EL (cell line): ENCODE results near the gene HEXIM1.
A peak's percentile ranks its signal among the peaks of the same experiment; 100 is the strongest.

Experiments
- DNase-seq: peaks from one replicate; pipeline ENCODE4 v3.0.0-alpha.2; 2016

HEXIM1 gene

GRCh38 chr17:45130681-45131615 is 17.3 kb upstream of the HEXIM1 start:
- no peak for DNase-seq

GRCh38 chr17:45131616-45132319 is 16.5 kb upstream of the HEXIM1 start:
- DNase-seq, result peak; percentile 27

GRCh38 chr17:45132320-45132571 is 16.0 kb upstream of the HEXIM1 start, which contains the start of gene PLCD3:
Gene PLCD3 (minus strand): TSS chr17:45132515. CDS start chr17:45132410, 105 bp downstream.
- no peak for DNase-seq

- peak; percentile 85 for DNase-seq
Observed at GRCh38 chr17:45132572-45133463, 15.5 kb upstream of the HEXIM1 start.

- peak; percentile 98 for DNase-seq
Observed at GRCh38 chr17:45135192-45135977, 12.9 kb upstream of the HEXIM1 start, which contains the start of gene ACBD4. Gene ACBD4 (plus strand): TSS chr17:45135687. CDS start chr17:45136145, 458 bp downstream.

- DNase-seq, result no peak
Observed at GRCh38 chr17:45135978-45136791, 12.1 kb upstream of the HEXIM1 start.

- DNase-seq, result no peak
Observed at GRCh38 chr17:45136846-45137560, 11.3 kb upstream of the HEXIM1 start.

GRCh38 chr17:45137561-45138305 is 10.5 kb upstream of the HEXIM1 start:
- DNase-seq, result no peak

- no peak for DNase-seq
Observed at GRCh38 chr17:45138911-45139532, 9.3 kb upstream of the HEXIM1 start.

- no peak for DNase-seq
Observed at GRCh38 chr17:45139533-45139920, 8.7 kb upstream of the HEXIM1 start.

- no peak for DNase-seq
Observed at GRCh38 chr17:45143094-45143670, 5.1 kb upstream of the HEXIM1 start.

- peak; percentile 87 for DNase-seq
Observed at GRCh38 chr17:45143767-45144198, 4.5 kb upstream of the HEXIM1 start.

- no peak for DNase-seq
Observed at GRCh38 chr17:45144199-45145034, 3.9 kb upstream of the HEXIM1 start.

GRCh38 chr17:45145035-45145389 is 3.3 kb upstream of the HEXIM1 start:
- no peak for DNase-seq

GRCh38 chr17:45146166-45146565 is 2.1 kb upstream of the HEXIM1 start:
- DNase-seq, result no peak

- DNase-seq, result no peak
Observed at GRCh38 chr17:45146592-45146889, 1.7 kb upstream of the HEXIM1 start.

- peak; percentile 76 for DNase-seq
Observed at GRCh38 chr17:45146890-45147580, 1.2 kb upstream of the HEXIM1 start.
